HG02852 (cell line): ENCODE data around the gene COBL.

Source experiments
- ATAC-seq: cut with Tn5 transposase; IDR thresholded peaks from one replicate; pipeline ENCODE4 v1.9.1; 2021; ENCODE audit warnings: mild to moderate bottlenecking, moderate library complexity; ENCODE audit not compliant: unreplicated experiment

COBL gene

DNA sequence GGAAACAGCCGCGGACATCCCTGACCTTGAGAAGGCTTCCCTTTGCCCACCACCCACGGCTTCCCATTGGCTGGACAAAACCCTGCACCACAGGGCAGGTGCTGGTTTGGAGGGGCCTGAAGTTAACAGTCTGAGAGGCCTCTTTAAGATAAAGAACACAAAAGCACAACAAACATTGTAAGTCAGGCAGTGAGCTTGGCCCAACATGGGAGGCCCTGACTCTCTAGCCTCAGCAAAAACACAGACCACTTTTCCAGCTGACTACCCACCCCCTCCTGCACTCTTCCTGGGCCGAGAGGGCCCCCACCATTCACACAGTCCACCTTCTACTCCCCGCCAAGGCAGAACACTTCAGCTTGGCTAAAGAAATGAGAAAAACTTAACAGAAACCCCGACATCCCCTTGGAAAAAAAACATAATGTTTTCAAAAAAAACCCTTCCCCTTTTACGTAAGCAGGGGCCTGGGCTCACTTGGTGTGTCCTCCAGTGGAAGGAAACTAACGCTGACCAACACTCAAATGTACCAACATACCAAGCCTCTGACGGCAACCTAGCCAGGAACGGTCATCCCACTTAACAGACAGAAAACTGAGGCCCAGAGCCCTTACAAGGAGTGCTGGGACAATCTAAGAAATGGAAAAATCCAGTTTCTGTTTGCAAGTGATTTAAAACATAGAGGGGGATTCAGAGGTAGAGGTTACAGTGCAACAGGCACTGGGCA lies 80.9 kb downstream of the COBL start:
- no peak for ATAC-seq

DNA sequence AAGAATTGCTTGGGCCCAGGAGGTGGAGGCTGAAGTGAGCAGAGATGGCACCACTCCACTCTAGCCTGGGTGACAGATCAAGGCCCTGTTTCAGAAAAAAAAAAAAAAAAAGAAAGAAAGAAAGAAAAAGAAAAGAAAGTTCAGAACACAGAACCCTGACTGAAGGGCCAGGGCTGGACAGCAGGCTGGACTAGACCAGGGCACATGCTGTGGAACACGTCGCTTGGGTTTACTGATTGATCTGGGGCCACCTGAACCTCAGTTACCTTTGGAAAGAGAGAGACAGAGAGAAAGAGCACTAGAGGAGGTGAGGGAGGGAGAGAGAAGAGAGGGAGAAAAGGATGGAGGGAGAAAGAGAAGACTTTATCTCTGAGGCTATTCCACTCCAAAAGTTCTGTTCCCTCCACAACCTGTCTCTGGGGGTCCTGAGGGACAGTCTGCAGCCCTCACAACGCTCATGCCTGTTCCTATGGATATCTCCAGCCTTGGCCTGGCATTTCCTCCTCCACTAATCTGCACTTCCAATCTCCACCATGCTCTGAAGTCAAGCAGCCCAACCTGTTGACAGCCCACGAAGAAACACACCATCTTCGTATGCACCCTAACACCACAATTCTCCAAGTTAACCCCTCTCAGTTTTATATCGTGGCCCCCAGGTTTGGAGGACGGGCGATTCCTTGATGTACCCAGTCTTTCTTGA lies 81.8 kb downstream of the COBL start:
- ATAC-seq: no peak

DNA sequence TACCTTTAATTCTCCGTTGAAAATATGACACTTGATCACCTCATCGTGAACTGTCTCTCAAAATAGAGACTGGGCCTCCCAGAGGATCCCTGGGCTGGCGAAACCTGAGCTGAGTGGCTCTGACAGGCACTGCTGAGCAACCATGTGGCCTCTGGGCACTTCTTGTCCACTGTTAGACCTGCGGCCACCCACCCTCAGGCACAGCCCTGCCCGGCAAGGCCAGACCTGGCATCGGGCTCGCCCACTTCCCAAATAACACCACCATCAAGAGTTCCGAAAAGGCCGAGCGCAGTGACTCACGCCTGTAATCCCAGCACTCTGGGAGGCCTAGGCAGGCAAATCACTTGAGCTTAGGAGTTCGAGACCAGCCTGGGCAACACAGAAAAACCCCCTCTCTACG lies 82.5 kb downstream of the COBL start:
- ATAC-seq: no peak

DNA sequence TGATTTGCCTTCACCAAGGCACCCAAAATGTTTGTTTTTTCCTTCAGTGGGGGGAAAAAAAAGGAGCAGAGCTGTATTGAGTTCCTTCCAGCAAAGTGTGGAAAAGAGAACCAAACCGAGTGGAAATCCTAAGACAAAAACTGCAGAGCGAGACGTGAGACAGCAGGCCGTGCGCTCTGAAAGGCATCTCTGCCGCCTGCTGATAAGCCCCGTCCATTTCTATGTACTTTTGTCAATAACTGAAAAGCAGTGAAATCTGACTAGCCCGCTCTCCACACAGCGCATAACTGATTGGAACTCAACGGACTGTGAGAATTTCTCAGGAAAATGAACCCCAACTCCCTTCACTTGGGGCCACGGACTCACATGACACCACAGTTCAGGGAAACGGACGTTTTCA lies 83.2 kb downstream of the COBL start:
- ATAC-seq: no peak

DNA sequence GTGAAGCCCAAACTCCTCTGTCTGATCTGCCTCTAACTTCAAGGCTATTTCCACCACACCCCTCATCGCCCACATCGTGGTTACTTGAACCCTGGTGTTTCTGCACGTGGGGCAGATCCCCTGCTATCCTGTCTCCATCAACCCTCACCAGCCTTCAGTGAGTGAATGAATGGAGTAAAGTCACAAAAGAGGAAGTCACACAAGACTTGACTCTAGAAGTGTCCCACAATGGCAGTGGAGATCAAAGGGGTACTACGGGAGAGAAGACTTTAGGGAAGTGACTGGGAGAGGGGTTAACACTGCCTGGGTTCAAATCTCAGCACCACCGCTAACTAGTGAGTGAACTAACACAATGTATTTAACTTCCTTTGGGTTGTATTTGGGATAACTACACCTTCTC lies 85.9 kb downstream of the COBL start:
- ATAC-seq: no peak

DNA sequence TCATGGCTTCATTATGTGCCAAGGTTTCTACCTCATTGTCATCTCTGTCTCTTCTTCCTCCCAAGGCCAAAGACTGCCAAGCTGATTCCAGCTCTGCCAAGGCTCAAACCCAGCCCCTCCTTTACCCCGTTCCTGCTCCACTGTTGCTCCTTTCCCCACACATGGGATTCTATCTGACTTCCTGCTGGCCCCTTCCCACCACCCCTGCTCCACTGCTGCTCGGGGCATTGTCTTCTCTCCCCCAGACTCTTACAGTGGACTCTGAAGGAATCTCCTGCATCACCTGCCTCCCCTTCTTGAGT lies 86.3 kb downstream of the COBL start:
- no peak for ATAC-seq

DNA sequence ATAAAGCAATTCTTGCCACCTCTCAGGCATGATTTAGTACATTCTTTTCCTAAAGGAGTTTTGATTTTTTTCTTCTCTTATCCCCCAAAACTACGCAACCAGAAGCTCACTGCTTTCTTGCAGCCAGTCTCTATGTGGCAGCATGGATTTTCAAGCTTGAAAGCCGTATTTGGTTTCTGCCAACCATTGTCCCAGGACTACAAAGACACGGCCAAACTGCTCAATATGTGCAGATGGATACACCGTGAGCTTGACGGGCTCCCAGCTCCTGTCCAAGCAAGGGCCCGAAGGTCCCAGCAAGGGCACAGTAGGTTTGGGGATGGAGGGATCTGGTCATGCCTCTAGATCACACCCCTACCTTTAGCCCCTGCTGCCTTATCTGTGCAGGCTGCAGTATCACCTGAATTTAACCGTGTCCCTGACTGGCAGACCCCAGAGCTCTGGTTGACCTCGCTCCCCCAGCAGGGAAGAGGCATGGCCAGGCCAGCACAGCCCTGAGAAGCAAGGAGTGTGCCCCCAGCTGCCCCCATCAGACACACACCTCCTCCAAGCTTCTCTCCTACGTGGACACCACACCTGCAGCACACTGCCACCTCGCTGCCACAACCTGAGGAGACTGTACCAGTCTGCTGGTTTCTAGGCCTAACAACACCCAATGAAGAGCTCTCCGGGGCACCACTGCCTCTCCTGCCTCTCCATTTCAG lies 86.8 kb downstream of the COBL start:
- no peak for ATAC-seq

DNA sequence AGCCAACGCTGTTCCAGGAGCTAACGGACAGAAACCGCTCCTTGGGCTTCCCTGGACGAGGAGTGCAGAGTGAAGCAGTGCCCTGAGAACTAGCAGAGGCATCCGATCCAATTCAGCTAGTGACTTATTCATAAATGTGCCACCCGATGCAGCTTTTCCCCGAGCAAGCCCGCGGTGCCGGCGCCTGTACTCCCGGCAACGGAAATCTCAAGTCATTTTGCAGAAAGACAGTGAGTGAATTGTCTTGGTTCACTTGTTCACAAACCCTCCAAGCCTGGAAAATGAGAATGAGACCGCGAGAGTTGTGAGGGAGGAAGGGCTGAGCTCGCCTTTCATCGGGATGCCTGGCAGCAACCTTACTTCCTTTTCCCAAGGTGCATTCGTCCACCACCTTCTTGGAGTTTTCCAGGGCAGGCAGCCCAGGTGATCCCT lies 87.5 kb downstream of the COBL start:
- ATAC-seq: no peak

DNA sequence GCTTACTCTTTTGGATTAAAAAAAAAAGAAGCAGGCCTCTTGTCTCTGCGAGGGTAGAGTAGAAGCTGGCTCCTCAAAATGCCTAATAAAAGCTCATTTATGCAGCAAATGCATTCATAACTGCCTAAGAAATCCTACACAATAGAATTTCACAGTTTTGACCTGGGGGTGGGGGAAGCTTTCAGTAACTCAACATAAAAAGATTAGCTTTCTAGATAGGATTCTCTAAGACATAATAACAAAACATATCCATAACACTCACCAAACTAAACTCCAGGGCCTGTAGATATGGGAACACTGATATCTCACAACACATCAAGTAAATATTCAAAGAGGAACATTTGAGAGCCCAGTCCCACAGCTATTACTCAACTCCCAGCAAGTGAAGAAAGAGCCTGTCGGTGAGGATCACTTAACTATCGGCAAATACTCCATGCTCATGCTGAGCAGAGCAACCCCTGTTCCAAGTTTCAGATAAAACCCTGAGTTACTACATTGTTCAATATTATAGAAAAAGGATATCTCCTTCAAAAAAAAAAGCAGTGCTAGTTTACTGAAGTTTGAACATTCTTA lies 88.1 kb downstream of the COBL start:
- no peak for ATAC-seq

DNA sequence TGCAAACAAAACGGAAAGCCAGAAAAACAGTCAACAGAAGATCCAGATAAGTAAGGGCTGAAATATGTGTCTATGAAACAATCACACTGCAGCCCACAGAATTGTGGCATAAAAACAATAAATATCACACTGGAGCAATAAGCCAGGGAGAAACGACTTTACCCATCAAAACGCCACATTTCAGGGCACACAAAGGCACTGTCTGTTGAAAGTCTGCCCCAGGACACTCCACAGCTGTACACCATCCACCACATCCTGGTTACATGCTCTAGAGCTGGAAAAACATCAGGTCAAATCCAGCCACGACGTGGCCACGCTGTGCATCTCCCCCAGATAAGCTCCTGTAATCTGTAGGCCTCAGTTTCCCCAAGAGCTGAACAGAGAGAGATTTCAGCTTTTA lies 88.7 kb downstream of the COBL start:
- no peak for ATAC-seq

DNA sequence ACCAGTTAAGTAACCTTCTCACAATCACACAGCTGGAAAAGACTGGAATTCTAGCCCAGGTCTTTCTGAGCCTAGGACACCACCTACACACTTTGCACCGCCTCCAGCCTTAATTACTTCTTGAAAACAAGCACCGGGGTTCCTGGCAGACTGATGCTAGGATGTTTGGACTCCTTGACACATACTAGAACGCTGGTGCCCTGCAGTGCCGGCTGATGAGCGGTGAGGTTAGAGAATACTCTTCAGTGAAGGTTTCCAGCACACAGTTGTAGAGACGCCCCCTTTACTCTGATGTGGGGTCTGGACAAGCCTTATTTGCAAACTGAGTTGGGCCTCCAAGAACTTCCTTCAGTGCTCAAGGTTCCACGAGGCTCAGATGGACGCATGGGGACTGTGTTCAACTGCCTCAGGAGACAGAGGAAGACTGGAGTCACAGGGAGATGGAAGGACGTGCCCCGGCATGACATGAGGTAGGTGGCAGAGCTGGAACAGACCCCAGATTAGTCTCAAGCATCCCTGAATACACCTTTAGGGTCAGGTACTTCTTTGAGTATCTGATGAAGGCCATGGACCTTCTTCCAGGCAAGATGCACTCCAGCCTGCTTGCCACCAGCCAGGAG lies 89.6 kb downstream of the COBL start:
- ATAC-seq: no peak

DNA sequence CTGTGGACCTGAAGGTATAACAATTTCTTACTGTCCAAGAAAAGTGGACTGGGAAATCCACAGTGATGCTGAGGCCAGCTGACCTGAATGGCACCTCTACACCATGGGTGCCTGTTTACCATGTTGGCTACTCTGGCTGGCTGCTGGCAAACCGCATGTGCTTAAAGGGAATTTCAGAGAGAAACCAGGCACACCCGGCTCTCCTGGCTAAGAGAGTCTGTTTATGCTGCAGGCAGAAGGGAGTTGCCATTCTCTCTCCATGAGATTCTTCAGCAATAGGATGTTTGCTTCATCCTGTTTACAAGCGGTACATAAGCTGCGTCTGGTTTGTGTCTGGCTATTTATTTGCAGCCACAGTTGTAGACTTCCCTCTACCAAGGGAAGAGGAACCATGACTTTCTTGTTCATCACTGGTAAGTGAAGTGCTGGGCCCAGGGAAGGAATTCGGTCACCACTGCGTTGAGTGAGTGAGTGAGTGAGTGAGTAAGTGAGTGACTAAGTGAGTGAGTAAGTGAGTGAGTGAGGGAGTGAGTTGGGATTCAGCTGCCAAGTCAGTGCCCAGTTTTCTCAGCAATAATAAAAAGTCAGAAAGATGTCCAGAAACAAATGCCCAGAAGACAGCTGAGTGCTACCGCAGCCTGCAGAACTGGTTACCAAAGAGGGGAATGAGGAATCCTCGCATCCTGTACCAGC lies 90.4 kb downstream of the COBL start:
- no peak for ATAC-seq

DNA sequence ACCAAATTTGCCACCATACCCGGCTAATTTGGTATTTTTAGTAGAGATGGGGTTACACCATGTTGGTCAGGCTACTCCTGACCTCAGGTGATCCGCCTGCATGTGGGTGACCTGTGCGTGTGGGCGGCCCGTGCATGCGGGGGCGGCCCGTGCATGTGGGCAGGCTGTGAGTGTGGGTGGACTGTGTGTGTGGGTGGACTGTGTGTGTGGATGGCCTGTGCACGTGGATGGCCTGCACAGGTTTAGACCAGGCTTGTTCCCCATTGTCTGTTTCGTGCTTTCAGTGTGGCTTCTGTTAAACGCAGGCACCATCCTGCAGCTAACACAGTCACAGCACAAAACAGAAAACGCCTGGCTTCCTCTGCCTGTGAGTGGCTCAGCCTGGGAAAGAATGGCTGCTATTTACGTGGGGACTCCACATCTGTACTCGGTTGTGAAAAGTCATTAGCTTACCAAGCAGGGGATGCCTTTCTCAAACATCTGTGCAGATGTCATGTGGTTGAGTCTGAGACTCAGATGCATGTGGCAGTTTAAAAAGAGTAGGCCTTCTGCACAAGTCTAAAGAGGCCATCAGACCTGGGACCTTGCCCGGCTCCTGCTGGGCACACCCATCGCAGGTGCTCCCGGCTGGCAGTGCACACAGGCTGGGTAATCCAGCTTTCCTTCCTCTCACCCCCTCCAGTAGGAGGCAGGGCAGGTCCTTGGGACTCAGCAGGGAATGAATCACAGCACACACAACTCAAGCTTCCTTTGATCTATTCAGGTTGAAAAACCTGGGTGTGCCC lies 91.6 kb downstream of the COBL start:
- ATAC-seq: no peak

DNA sequence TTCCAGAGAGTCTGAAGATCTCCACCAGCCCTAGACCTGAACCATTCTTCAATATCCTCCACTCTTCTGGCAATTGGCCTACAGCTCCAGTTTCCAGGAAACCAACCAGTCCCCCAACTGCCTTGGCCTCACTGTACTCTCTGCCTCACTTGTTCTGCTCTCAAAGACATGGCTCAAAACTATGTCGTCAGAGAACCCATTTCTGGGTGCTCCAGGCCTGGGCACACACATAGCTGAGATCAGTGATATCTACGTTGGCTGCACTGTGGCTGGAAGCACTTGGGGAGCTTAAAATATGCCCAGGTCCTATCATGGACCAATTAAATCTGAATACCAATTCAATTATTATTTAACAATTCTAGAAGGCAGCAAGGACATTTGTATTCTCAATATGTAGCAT lies 93.1 kb downstream of the COBL start:
- ATAC-seq: no peak

DNA sequence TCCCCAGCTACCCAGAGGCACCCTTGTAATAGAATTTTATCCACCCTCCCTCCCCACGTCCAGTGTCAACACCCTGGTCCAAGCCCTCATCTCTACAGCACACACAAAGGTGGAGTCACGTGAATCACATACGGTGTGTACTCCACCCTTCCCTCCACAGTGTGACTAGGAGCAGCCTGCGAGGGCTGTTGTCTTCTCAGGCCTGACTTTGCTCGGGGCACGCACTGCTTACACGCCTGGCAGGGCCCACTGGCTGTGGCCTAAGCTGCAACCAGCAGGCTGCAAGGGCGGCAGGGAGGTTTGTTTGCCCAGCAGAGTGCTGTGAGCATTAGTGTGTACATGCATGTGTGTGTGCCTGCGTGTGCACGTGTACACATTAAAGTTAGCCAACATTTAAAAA lies 93.7 kb downstream of the COBL start:
- no peak for ATAC-seq

DNA sequence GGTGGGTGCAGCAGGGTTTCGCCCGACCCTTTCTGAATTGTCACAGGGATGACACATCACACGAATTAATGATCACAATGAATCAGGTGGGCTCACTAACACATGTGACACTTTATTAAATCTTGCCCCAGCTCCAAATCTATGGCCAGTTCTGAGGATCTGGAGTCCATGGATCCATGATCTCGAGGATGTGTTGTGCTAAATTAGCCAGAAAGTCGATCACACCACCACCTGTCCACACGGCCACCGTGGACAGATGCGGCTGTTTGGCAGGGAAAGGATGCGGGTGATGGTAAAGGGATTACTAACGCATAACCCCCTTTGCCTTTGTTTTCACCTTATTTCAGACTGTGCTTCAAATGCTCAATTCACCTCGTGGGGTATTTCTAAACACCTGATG lies 96.4 kb downstream of the COBL start:
- ATAC-seq: no peak

DNA sequence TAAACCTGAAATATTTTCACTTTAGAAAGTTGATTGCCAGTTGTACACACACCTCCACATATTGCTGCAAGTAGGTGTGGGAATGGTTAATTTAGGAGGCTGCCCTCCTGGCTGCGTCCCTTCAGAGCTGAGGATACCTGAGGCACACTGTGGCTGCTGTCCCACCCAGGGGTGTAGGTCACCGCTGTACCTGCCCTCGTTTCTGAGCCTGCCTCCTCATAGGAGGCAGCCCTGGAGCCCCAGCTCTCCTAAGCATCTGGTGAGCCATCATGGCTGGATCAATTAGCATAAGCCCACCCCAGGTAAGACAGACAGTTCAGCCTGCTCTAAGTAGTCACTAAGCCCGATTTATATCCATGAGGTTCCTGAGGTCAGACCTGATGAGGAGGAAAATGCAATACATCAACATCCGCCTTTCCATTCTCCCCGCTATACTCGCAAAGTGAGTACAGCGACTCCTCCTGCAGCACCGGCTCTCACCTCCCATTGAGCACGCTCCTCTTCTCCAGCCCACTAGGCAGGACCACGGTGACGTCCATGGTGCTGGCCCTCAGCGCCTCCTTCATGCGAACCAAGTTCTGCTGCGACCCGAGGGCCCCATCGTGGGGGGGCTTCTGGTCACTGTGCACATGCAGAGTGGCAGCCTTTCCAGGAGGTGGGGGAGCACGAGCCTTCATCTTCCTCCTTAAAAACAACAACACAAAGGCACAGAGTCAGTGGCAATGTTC lies 97.2 kb downstream of the COBL start:
- no peak for ATAC-seq

DNA sequence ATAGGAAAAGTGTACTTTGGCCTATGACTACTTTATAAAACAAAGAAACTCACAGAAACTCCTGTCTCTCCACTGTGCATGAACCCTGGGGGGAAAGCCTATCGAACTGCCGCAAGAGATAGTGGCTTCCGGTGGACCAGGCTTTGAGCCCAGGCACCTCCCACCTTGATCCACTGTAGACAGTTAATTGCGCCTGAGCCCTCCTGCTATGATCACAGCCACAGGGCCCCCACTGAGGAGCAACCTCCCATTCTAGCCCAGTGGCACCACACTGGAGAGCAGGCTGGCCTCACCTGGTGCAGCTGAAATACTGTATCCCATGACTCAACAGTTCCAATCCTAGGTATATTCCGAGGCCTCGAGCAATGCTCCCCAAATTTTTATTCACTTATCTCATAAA lies 98.8 kb downstream of the COBL start:
- no peak for ATAC-seq

DNA sequence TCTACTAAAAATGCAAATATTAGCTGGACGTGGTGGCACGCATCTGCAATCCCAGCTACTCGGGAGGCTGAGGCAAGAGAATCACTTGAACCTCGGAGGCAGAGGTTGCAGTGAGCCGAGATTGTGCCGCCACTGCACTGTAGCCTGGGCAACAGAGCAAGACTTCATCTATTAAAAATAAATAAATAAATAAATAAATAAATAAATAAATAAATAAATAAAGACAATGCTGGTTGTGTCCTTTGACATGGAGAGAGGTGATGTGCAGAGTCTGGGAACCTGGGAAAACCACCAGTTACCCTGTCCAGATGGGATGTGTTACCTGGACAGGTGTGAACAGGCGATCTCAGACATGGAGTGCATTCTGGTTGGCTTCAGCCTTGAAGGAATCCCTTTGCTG lies 102.5 kb downstream of the COBL start:
- ATAC-seq: no peak

DNA sequence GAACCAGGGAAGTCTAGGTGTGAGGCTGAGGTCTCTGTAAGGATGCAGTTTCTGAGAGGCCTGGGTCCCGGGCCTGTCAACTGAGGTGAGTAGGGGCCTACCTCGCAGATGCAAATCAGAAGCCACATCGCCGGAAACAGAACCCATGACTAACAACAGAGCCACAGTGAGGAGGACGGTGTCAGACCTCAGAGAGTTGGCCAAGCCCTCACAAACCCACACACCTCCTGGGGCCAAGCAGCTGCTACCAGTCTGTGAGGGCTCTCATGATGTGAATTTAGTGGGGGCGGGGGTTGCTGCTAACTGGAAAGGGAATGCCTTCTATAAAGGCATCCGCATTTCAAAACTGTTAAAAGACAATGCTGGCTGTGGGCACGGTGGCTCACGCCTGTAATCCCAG lies 103.0 kb downstream of the COBL start:
- no peak for ATAC-seq
